ENCODE data around the gene ZDHHC7.

The ZDHHC7 gene

GRCh38 chr16:84988328-84989080 lies 22.8 kb downstream of the ZDHHC7 start:
- no peak for TF ChIP-seq CTCF (IDR thresholded peaks at IDR 0.05; ENCODE audit: poor library complexity, severe bottlenecking)
- Histone ChIP-seq H3K4me1 (ENCODE audit: insufficient read depth, poor library complexity, severe bottlenecking) (peaks cover 31% of the 10 kb centered on the region), H3K9me3 (ENCODE audit: severe bottlenecking) (no peaks in the 10 kb centered on the region), H3K27me3 (ENCODE audit: insufficient read depth, poor library complexity, severe bottlenecking) (no peaks in the 10 kb centered on the region), H3K27ac (ENCODE audit: poor library complexity, severe bottlenecking) (no peak overlapping the region), H3K4me3 (ENCODE audit: severe bottlenecking) (no peak overlapping the region), H3K36me3 (ENCODE audit: low read depth) (peaks cover 92% of the 10 kb centered on the region)
- DNase-seq (ENCODE audit: low spot score) (no peak), ATAC-seq (ENCODE audit: low read depth) (no peak)

GRCh38 chr16:84986879-84987278 lies 24.5 kb downstream of the ZDHHC7 start:
- ATAC-seq (ENCODE audit: low read depth) (no peak), DNase-seq (ENCODE audit: low spot score) (no peak)
- H3K4me3 ChIP-seq (ENCODE audit: severe bottlenecking): no peak overlapping the region
- no peaks in the 10 kb centered on the region for H3K27me3 ChIP-seq (ENCODE audit: insufficient read depth, poor library complexity, severe bottlenecking)
- H3K4me1 ChIP-seq (ENCODE audit: insufficient read depth, poor library complexity, severe bottlenecking): peaks cover 25% of the 10 kb centered on the region
- peak overlapping the region; percentile 97 for H3K27ac ChIP-seq (ENCODE audit: poor library complexity, severe bottlenecking)
- no peak for TF ChIP-seq CTCF (IDR thresholded peaks at IDR 0.05; ENCODE audit: poor library complexity, severe bottlenecking)
- peaks cover 92% of the 10 kb centered on the region for H3K36me3 ChIP-seq (ENCODE audit: low read depth)
- H3K9me3 ChIP-seq (ENCODE audit: severe bottlenecking): no peaks in the 10 kb centered on the region

- Histone ChIP-seq H3K27me3 (ENCODE audit: insufficient read depth, poor library complexity, severe bottlenecking) (no peaks in the 10 kb centered on the region), H3K27ac (ENCODE audit: poor library complexity, severe bottlenecking) (peak overlapping the region; percentile 97), H3K4me1 (ENCODE audit: insufficient read depth, poor library complexity, severe bottlenecking) (peaks cover 25% of the 10 kb centered on the region), H3K4me3 (ENCODE audit: severe bottlenecking) (no peak overlapping the region), H3K9me3 (ENCODE audit: severe bottlenecking) (no peaks in the 10 kb centered on the region), H3K36me3 (ENCODE audit: low read depth) (peaks cover 92% of the 10 kb centered on the region)
- no peak for DNase-seq (ENCODE audit: low spot score)
- no peak for ATAC-seq (ENCODE audit: low read depth)
- TF ChIP-seq CTCF (IDR thresholded peaks at IDR 0.05; ENCODE audit: poor library complexity, severe bottlenecking): no peak
Observed at GRCh38 chr16:84986102-84986501, 25.2 kb downstream of the ZDHHC7 start.

GRCh38 chr16:84985079-84986065 lies 26.0 kb downstream of the ZDHHC7 start:
- H3K9me3 ChIP-seq (ENCODE audit: severe bottlenecking): no peaks in the 10 kb centered on the region
- TF ChIP-seq CTCF (IDR thresholded peaks at IDR 0.05; ENCODE audit: poor library complexity, severe bottlenecking): no peak
- DNase-seq (ENCODE audit: low spot score): no peak
- peaks cover 25% of the 10 kb centered on the region for H3K4me1 ChIP-seq (ENCODE audit: insufficient read depth, poor library complexity, severe bottlenecking)
- peaks cover 92% of the 10 kb centered on the region for H3K36me3 ChIP-seq (ENCODE audit: low read depth)
- H3K27ac ChIP-seq (ENCODE audit: poor library complexity, severe bottlenecking): peak overlapping the region; percentile 97
- H3K27me3 ChIP-seq (ENCODE audit: insufficient read depth, poor library complexity, severe bottlenecking): no peaks in the 10 kb centered on the region
- H3K4me3 ChIP-seq (ENCODE audit: severe bottlenecking): no peak overlapping the region
- ATAC-seq (ENCODE audit: low read depth): peak; percentile 88

All from RWPE2 (cell line).